ENCODE results near the gene NAP1L1.

Gene NAP1L1

GRCh38 chr12:76038176-76038575 is 46.3 kb downstream of the NAP1L1 start:
- no peak for DNase-seq (ENCODE audit: low spot score)

- no peak for DNase-seq (ENCODE audit: low spot score)
Observed at GRCh38 chr12:76037130-76038103, 47.1 kb downstream of the NAP1L1 start.

- no peak for DNase-seq (ENCODE audit: low spot score)
Observed at GRCh38 chr12:76035045-76035444, 49.4 kb downstream of the NAP1L1 start.

- DNase-seq (ENCODE audit: low spot score) = no peak
Observed at GRCh38 chr12:76033081-76034011, 51.1 kb downstream of the NAP1L1 start.

- DNase-seq (ENCODE audit: low spot score) = peak; percentile 64
Observed at GRCh38 chr12:76032043-76032981, 52.2 kb downstream of the NAP1L1 start.

GRCh38 chr12:76031414-76032042 is 53.0 kb downstream of the NAP1L1 start, which contains the start of gene PHLDA1:
Gene PHLDA1 (minus strand): TSS chr12:76031776.
- peak; percentile 96 for DNase-seq (ENCODE audit: low spot score)

GRCh38 chr12:76031081-76031413 is 53.4 kb downstream of the NAP1L1 start:
- DNase-seq (ENCODE audit: low spot score) = no peak

- no peak for DNase-seq (ENCODE audit: low spot score)
Observed at GRCh38 chr12:76030341-76031080, 54.0 kb downstream of the NAP1L1 start.

GRCh38 chr12:76029982-76030340 is 54.5 kb downstream of the NAP1L1 start:
- no peak for DNase-seq (ENCODE audit: low spot score)

- no peak for DNase-seq (ENCODE audit: low spot score)
Observed at GRCh38 chr12:76028571-76029277, 55.8 kb downstream of the NAP1L1 start.

- no peak for DNase-seq (ENCODE audit: low spot score)
Observed at GRCh38 chr12:76026643-76027063, 57.8 kb downstream of the NAP1L1 start.

GRCh38 chr12:76025601-76026575 is 58.6 kb downstream of the NAP1L1 start:
- DNase-seq (ENCODE audit: low spot score) = no peak

- no peak for DNase-seq (ENCODE audit: low spot score)
Observed at GRCh38 chr12:76024942-76025600, 59.4 kb downstream of the NAP1L1 start.

- no peak for DNase-seq (ENCODE audit: low spot score)
Observed at GRCh38 chr12:76024102-76024781, 60.2 kb downstream of the NAP1L1 start.

- no peak for DNase-seq (ENCODE audit: low spot score)
Observed at GRCh38 chr12:76023069-76023690, 61.3 kb downstream of the NAP1L1 start.

- DNase-seq (ENCODE audit: low spot score) = no peak
Observed at GRCh38 chr12:76022506-76022905, 62.0 kb downstream of the NAP1L1 start.

All from AG08396 (cell line).